ENCODE results near the gene CUEDC1. TPM values are rescaled to one million over a fixed set of nuclear protein-coding genes. Genes with fewer than 3 reads are reported as not detected.

CUEDC1 gene
- total and polyA plus RNA-seq, 8 donors = 16.5 to 30.4 (median 21.7) TPM

- H3K27ac ChIP-seq = peak overlapping the region; percentile 94 to 96 (median 95)
- intact Hi-C loops (cut with DNase I) = no loop called here
- FAIRE-seq (no peak), DNase-seq (peak; percentile 91 to 99 (median 96)), ATAC-seq (peak; percentile 75 to 85 (median 84))
- H3K9me3 ChIP-seq = no peaks in the 10 kb centered on the region
- 57 to 61% methylated on average over 5 of the region's 5 CpGs for WGBS, 2 donors
- H3K27me3 ChIP-seq = no peaks in the 10 kb centered on the region
- no peak for TF ChIP-seq CTCF (IDR thresholded peaks at IDR 0.05)
- no peaks in the 10 kb centered on the region for H3K36me3 ChIP-seq
- peaks cover 47 to 66% (median 62%) of the 10 kb centered on the region in 3 donors for H3K4me1 ChIP-seq
- H3K4me3 ChIP-seq = no peak overlapping the region
Measured at GRCh38 chr17:57902800-57903759, 52.1 kb downstream of the CUEDC1 start.

GRCh38 chr17:57902117-57902799 lies 53.0 kb downstream of the CUEDC1 start:
- intact Hi-C loops (cut with DNase I) = no loop called here
- H3K27me3 ChIP-seq = no peaks in the 10 kb centered on the region
- no peak for TF ChIP-seq CTCF (IDR thresholded peaks at IDR 0.05)
- H3K4me1 ChIP-seq = peaks cover 47 to 66% (median 62%) of the 10 kb centered on the region in 3 donors
- H3K9me3 ChIP-seq = no peaks in the 10 kb centered on the region
- peak overlapping the region; percentile 94 to 96 (median 95) for H3K27ac ChIP-seq
- no peak overlapping the region for H3K4me3 ChIP-seq
- ATAC-seq (no peak), DNase-seq (no peak), FAIRE-seq (no peak)
- H3K36me3 ChIP-seq = no peaks in the 10 kb centered on the region
- WGBS, 2 donors = 84 to 88% methylated on average over 13 of the region's 13 CpGs

- intact Hi-C loops (cut with DNase I) = no loop called here
- ATAC-seq (peak; percentile 49 to 67 (median 67)), DNase-seq (peak in 4 of 6 donors; percentile 64 to 84 (median 80)), FAIRE-seq (no peak)
- no peak overlapping the region for H3K4me3 ChIP-seq
- TF ChIP-seq CTCF (IDR thresholded peaks at IDR 0.05) = no peak
- peak overlapping the region; percentile 94 to 96 (median 95) for H3K27ac ChIP-seq
- no peaks in the 10 kb centered on the region for H3K27me3 ChIP-seq
- peaks cover 47 to 66% (median 62%) of the 10 kb centered on the region in 3 donors for H3K4me1 ChIP-seq
- H3K36me3 ChIP-seq = no peaks in the 10 kb centered on the region
- no peaks in the 10 kb centered on the region for H3K9me3 ChIP-seq
- 34 to 40% methylated on average over 6 of the region's 6 CpGs for WGBS, 2 donors
Measured at GRCh38 chr17:57900991-57901743, 54.0 kb downstream of the CUEDC1 start.

- 88 to 91% methylated on average over 4 of the region's 4 CpGs for WGBS, 2 donors
- H3K4me1 ChIP-seq = peaks cover 55 to 77% (median 75%) of the 10 kb centered on the region in 3 donors
- no peaks in the 10 kb centered on the region for H3K27me3 ChIP-seq
- H3K36me3 ChIP-seq = no peaks in the 10 kb centered on the region
- FAIRE-seq (no peak), DNase-seq (peak in 4 of 6 donors; percentile 64 to 72 (median 68)), ATAC-seq (peak; percentile 18 to 44 (median 34))
- H3K9me3 ChIP-seq = no peaks in the 10 kb centered on the region
- no peak for TF ChIP-seq CTCF (IDR thresholded peaks at IDR 0.05)
- H3K27ac ChIP-seq = peak overlapping the region; percentile 71 to 96 (median 82)
- intact Hi-C loops (cut with DNase I) = loop anchor here in 1 of 3 donors (10.0 kb wide), 1 partner anchor 55 kb away; the partner anchor contains the start of gene CUEDC1
- no peak overlapping the region for H3K4me3 ChIP-seq
Measured at GRCh38 chr17:57899822-57900221, 55.4 kb downstream of the CUEDC1 start.
